Measurements from ENCODE around the gene HMOX1. TPM values are rescaled to one million over a fixed set of nuclear protein-coding genes. Genes with fewer than 3 reads are reported as not detected.

Gene HMOX1
- total RNA-seq, 1 donor from 2014 or later: 27.1 TPM

DNA sequence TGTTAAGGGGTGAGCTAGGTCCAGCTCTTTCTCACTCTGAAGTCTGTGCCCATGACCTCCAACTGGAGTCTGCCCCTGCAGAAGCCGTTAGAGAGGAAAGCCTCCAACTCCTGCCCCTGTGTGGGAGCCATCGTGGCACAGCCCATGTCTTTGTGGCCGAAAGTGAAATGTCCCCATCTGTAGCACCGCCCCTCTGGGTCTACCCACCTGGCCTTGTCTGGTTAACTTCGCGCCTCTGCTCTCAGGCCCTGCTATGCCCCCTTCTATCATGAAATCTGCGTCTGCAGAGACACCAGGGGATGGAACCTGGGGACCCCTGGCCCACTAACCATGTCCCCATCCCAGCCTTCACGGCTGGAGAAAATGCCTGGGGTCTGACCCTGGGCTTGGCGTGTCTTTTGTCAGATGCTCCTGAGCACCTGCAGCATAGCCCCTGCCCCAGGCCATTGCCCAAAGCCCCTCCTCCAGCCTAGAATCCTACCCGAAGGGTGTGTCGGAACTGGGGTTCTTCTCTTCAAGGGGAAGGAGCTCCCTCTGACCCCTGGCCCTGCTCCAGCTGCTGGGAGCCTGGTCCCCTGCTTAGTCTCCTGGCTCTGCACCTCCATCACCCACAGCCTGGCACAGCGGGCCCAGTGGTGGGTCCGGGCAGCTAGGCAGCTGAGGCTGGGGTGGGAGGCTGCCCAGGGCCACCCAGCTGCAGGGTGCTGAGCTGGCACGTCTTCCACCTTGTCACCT is 35.8 kb upstream of the HMOX1 start:
- Histone ChIP-seq H3K27me3 (no peaks in the 10 kb centered on the region), H3K36me3 (peaks cover 33 to 76% of the 10 kb centered on the region in 2 donors), H3K4me1 (no peaks in the 10 kb centered on the region), H3K27ac (no peak overlapping the region), H3K4me3 (no peak overlapping the region), H3K9me3 (no peaks in the 10 kb centered on the region)
- DNase-seq (ENCODE audit: low spot score in 2 of 2): no peak
- intact Hi-C loops (cut with DNase I): no loop called here
- TF ChIP-seq, protein P1, sequence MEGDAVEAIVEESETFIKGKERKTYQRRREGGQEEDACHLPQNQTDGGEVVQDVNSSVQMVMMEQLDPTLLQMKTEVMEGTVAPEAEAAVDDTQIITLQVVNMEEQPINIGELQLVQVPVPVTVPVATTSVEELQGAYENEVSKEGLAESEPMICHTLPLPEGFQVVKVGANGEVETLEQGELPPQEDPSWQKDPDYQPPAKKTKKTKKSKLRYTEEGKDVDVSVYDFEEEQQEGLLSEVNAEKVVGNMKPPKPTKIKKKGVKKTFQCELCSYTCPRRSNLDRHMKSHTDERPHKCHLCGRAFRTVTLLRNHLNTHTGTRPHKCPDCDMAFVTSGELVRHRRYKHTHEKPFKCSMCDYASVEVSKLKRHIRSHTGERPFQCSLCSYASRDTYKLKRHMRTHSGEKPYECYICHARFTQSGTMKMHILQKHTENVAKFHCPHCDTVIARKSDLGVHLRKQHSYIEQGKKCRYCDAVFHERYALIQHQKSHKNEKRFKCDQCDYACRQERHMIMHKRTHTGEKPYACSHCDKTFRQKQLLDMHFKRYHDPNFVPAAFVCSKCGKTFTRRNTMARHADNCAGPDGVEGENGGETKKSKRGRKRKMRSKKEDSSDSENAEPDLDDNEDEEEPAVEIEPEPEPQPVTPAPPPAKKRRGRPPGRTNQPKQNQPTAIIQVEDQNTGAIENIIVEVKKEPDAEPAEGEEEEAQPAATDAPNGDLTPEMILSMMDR (IDR thresholded peaks at IDR 0.05): no peak

DNA sequence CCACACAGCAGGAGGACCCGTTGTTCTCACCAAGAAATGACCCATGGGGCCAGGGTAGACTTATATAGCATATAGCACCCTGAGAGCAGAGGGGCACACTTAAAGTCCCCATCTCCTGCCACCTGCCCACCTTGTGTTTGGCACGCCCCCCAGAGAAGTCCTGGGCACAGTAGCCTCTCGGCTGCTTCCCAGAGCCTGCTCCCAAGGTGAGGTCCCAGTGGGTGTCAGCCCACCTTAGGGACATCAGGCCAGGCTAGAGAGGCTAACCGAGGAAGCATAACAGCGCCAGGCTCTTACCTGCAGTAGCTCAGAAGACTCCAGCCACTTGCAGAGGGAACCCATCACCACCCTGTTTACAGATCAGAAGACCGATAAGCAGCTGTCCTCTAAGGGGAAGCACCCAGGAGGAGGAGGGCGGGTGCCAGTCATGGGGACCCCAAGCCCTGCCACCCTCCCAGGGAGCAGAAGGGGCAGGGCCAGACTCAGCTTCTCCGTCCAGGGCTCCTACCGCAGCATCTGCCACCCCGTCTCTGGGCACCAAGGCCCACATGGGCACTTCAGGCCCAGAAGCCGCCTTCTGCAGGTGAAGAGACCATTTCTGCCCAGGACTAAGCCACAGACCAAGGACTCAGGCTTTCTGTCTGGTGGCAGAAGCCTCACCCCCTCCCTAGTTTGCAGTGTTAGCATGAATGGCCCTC is 34.9 kb upstream of the HMOX1 start:
- Histone ChIP-seq H3K27ac (no peak overlapping the region), H3K4me1 (peaks cover 0 to 5% of the 10 kb centered on the region in 2 donors), H3K36me3 (peaks cover 26 to 68% of the 10 kb centered on the region in 2 donors), H3K27me3 (no peaks in the 10 kb centered on the region), H3K9me3 (no peaks in the 10 kb centered on the region), H3K4me3 (no peak overlapping the region)
- DNase-seq (ENCODE audit: low spot score in 2 of 2): no peak
- intact Hi-C loops (cut with DNase I): no loop called here
- TF ChIP-seq, protein P1 (IDR thresholded peaks at IDR 0.05): no peak

DNA sequence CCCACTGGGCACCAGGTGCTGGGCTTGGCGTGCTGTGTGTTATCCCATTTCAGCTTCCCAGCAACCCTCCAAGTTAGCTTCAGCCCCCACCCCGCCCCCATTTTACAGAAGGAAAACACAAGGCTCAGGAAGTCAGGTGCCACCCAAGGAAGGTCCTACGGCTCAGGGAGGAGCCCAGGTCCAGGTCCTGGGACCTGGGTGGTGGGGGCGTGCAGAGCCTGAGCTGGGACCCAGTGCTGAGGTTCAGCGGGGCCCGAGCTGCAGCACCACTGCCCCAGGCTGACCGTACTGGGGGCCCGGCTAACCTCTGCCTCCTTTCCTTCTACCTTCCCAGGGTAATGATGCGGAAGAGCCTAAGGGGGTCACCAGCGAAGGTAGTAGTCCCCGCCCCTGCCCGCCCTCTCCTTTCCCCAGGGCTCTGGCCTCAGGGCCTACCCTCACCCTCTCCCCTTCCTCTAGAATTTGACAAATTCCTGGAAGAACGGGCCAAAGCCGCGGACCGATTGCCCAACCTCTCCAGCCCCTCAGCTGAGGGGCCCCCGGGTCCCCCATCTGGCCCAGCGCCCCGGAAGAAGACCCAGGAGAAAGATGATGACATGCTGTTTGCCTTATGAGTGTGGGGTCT is 34.2 kb upstream of the HMOX1 start:
- intact Hi-C loops (cut with DNase I): no loop called here
- TF ChIP-seq, protein P1 (IDR thresholded peaks at IDR 0.05): no peak

DNA sequence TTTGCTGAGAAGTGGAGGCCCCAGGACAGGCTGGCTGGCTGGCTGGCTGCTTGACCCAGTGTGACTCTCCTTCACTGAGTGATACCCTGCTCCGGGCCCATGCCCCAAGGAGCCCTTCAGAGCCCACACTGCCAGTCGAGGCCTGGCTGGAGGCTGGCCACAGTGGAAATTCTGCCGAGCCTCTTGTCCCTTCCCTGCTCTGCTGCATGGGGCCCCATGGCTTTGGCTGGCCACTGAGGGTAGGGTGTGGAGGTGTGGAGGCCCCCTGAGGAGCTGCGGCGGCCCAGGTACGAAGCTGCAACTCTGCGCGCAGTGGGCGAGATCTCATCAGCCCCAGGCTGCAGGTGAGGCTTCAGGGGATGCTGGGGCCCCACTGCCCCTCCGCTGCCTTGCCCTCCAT is 33.4 kb upstream of the HMOX1 start:
- H3K36me3 ChIP-seq: peaks cover 17 to 54% of the 10 kb centered on the region in 2 donors
- intact Hi-C loops (cut with DNase I): no loop called here
- H3K27ac ChIP-seq: no peak overlapping the region
- H3K27me3 ChIP-seq: no peaks in the 10 kb centered on the region
- DNase-seq (ENCODE audit: low spot score in 2 of 2): no peak
- H3K9me3 ChIP-seq: no peaks in the 10 kb centered on the region
- H3K4me3 ChIP-seq: no peak overlapping the region
- peaks cover 0 to 18% of the 10 kb centered on the region in 2 donors for H3K4me1 ChIP-seq
- TF ChIP-seq, protein P1 (IDR thresholded peaks at IDR 0.05): no peak

More for the DNA sequence above, 34.2 kb upstream of the HMOX1 start:
- H3K4me3 ChIP-seq: no peak overlapping the region
- H3K9me3 ChIP-seq: no peaks in the 10 kb centered on the region
- H3K27me3 ChIP-seq: no peaks in the 10 kb centered on the region
- peaks cover 0 to 11% of the 10 kb centered on the region in 2 donors for H3K4me1 ChIP-seq
- no peak for DNase-seq (ENCODE audit: low spot score in 2 of 2)
- peaks cover 19 to 61% of the 10 kb centered on the region in 2 donors for H3K36me3 ChIP-seq
- H3K27ac ChIP-seq: no peak overlapping the region

DNA sequence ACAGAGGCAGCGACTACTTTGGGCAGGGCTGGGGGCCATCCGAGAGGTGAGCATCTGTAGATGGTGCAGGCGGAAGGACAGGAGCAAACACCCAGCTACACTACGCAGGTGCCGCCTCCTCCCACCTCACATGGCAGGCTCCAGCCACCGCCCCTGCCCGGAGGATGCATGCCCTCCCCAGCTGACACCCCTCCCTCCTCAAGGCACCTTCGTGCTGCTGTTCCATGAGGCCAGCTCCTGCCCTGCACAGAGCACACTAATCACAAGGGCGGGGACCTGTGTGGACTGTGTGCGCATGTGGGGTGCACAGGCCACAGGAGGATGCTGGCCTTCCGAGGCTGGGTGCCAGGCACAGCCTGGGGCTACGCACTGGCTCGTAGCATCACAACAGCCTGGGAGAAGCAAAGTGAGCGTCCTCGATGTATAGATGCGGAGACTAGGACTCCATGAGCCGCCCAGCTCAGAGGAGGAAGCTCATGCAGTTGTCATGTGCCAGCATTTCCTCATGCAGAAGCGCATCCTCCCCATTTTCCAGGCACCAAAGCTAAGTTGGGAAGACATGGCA is 32.8 kb upstream of the HMOX1 start:
- H3K36me3 ChIP-seq: peaks cover 17 to 47% of the 10 kb centered on the region in 2 donors
- TF ChIP-seq, protein P1 (IDR thresholded peaks at IDR 0.05): no peak
- DNase-seq (ENCODE audit: low spot score in 2 of 2): no peak

More for the DNA sequence above, 32.8 kb upstream of the HMOX1 start:
- Histone ChIP-seq H3K4me1 (peaks cover 0 to 23% of the 10 kb centered on the region in 2 donors), H3K4me3 (no peak overlapping the region), H3K27me3 (no peaks in the 10 kb centered on the region), H3K27ac (no peak overlapping the region), H3K9me3 (no peaks in the 10 kb centered on the region)
- intact Hi-C loops (cut with DNase I): no loop called here
